AG09319 (cell line): ENCODE measurements around the gene CLHC1.

Experiments
- DNase-seq: peaks from one replicate; pipeline ENCODE4 v3.0.0-alpha.2; 2010; ENCODE audit warnings: low read depth; ENCODE audit errors: extremely low read depth
- TF ChIP-seq, protein P1 (sequence below): IDR thresholded peaks from 2 replicates; pipeline ENCODE4 v1.5.1; 2011; ENCODE audit warnings: low read depth, mild to moderate bottlenecking, inconsistent platforms, low read length, moderate library complexity

The CLHC1 gene

GRCh38 chr2:55163941-55164390 is 68.1 kb downstream of the CLHC1 start:
- DNase-seq: no peak
- TF ChIP-seq, protein P1, sequence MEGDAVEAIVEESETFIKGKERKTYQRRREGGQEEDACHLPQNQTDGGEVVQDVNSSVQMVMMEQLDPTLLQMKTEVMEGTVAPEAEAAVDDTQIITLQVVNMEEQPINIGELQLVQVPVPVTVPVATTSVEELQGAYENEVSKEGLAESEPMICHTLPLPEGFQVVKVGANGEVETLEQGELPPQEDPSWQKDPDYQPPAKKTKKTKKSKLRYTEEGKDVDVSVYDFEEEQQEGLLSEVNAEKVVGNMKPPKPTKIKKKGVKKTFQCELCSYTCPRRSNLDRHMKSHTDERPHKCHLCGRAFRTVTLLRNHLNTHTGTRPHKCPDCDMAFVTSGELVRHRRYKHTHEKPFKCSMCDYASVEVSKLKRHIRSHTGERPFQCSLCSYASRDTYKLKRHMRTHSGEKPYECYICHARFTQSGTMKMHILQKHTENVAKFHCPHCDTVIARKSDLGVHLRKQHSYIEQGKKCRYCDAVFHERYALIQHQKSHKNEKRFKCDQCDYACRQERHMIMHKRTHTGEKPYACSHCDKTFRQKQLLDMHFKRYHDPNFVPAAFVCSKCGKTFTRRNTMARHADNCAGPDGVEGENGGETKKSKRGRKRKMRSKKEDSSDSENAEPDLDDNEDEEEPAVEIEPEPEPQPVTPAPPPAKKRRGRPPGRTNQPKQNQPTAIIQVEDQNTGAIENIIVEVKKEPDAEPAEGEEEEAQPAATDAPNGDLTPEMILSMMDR: no peak

DNA sequence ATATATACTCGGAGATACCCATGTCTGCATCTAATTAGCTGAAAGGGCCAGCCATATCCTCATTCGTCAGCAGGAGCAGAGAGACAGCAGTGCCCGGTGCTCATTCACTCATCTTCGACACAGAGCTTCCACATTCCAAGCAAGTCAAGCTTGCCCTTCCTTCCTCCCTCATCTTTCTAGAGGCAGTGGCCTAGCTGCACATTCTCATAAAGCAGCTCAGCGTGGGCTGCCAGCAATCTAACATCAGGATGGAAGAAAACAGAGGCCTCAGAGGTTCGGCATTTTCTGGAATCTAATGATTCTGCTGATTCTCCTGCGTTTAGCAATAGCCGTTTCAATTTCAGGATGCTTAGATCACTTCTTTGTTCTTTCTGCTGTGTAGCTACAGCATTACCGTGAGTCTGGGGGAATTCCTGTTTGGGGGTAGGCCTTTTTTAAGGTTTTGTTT is 68.8 kb downstream of the CLHC1 start:
- DNase-seq: no peak
- TF ChIP-seq, protein P1: no peak

- TF ChIP-seq, protein P1: no peak
- no peak for DNase-seq
Observed at GRCh38 chr2:55162284-55163006, 69.6 kb downstream of the CLHC1 start.

- TF ChIP-seq, protein P1: no peak
- DNase-seq: no peak
Observed at GRCh38 chr2:55161295-55162210, 70.5 kb downstream of the CLHC1 start.

GRCh38 chr2:55160422-55160821 is 71.7 kb downstream of the CLHC1 start:
- DNase-seq: no peak
- TF ChIP-seq, protein P1: no peak

- TF ChIP-seq, protein P1: no peak
- no peak for DNase-seq
Observed at GRCh38 chr2:55159752-55160151, 72.3 kb downstream of the CLHC1 start.
